ENCODE data around the gene CFP. TPM values are rescaled to one million over a fixed set of nuclear protein-coding genes. Genes with fewer than 3 reads are reported as not detected.
"Not testable (repeated sequence)": the region's sequence is repeated elsewhere in the genome, so short reads cannot be mapped to it uniquely, and the experiment has no call there.

CFP gene
- 1 to 10 TPM in 2 of 3 donors, under 1 TPM in 1; 0.96 to 4.0 (median 2.9) TPM for total RNA-seq
- long read RNA-seq, donor 1, partial matches to known transcripts: 0 of 1 reads
- long read RNA-seq, donor 1, other reads (novel, unspliced or antisense): 0 of 1 reads
- long read RNA-seq, donor 2, partial matches to known transcripts: 1 of 4 reads
- long read RNA-seq, donor 2, other reads (novel, unspliced or antisense): 0 of 4 reads

- Histone ChIP-seq H3K36me3 (ENCODE audit: low read depth) (no peaks in the 10 kb centered on the region), H3K4me1 (ENCODE audit: low read depth) (no peaks in the 10 kb centered on the region), H3K4me3 (no peak within 1 kb of the TSS), H3K9me3 (no peaks in the 10 kb centered on the region)
- no peak for DNase-seq
- intact Hi-C loops (cut with DNase I, micrococcal nuclease): no loop called here
- no peak for TF ChIP-seq CTCF (IDR thresholded peaks at IDR 0.05)
- ATAC-seq: peak; percentile 39
Observed at GRCh38 chrX:47629419-47630200, at the start of gene CFP. Gene CFP (minus strand): TSS chrX:47629930. CDS start chrX:47629844, 86 bp downstream.

- H3K4me1 ChIP-seq (ENCODE audit: low read depth); H3K4me3 ChIP-seq; H3K9me3 ChIP-seq; H3K36me3 ChIP-seq (ENCODE audit: low read depth); ATAC-seq; intact Hi-C loops (cut with DNase I, micrococcal nuclease); DNase-seq: not testable (repeated sequence)
Observed at GRCh38 chrX:47675959-47676859, 46.5 kb upstream of the CFP start.

GRCh38 chrX:47674776-47675175, 45.0 kb upstream of the CFP start:
- TF ChIP-seq CTCF (IDR thresholded peaks at IDR 0.05): no peak
- ATAC-seq: no peak

GRCh38 chrX:47665797-47666196, 36.1 kb upstream of the CFP start:
- H3K4me3 ChIP-seq; H3K36me3 ChIP-seq (ENCODE audit: low read depth); H3K4me1 ChIP-seq (ENCODE audit: low read depth); intact Hi-C loops (cut with DNase I, micrococcal nuclease); H3K9me3 ChIP-seq; DNase-seq; ATAC-seq: not testable (repeated sequence)

More at GRCh38 chrX:47674776-47675175, 45.0 kb upstream of the CFP start:
- Histone ChIP-seq H3K9me3 (no peaks in the 10 kb centered on the region), H3K4me1 (ENCODE audit: low read depth) (no peaks in the 10 kb centered on the region), H3K4me3 (no peak overlapping the region), H3K36me3 (ENCODE audit: low read depth) (no peaks in the 10 kb centered on the region)
- no peak for DNase-seq
- intact Hi-C loops (cut with DNase I, micrococcal nuclease): no loop called here

GRCh38 chrX:47664737-47665136, 35.0 kb upstream of the CFP start:
- no peak for TF ChIP-seq CTCF (IDR thresholded peaks at IDR 0.05)
- intact Hi-C loops (cut with DNase I, micrococcal nuclease): no loop called here
- no peak for ATAC-seq

GRCh38 chrX:47662144-47662657, 32.5 kb upstream of the CFP start:
- TF ChIP-seq CTCF (IDR thresholded peaks at IDR 0.05): no peak
- Histone ChIP-seq H3K4me3 (no peak overlapping the region), H3K9me3 (no peaks in the 10 kb centered on the region), H3K36me3 (ENCODE audit: low read depth) (no peaks in the 10 kb centered on the region), H3K4me1 (ENCODE audit: low read depth) (no peaks in the 10 kb centered on the region)
- ATAC-seq (no peak), DNase-seq (no peak)
- intact Hi-C loops (cut with DNase I, micrococcal nuclease): no loop called here

More at GRCh38 chrX:47664737-47665136, 35.0 kb upstream of the CFP start:
- H3K4me3 ChIP-seq: no peak overlapping the region
- no peaks in the 10 kb centered on the region for H3K4me1 ChIP-seq (ENCODE audit: low read depth)
- no peaks in the 10 kb centered on the region for H3K36me3 ChIP-seq (ENCODE audit: low read depth)
- DNase-seq: no peak
- H3K9me3 ChIP-seq: no peaks in the 10 kb centered on the region
